ENCODE measurements around the gene COG2. TPM values are rescaled to one million over a fixed set of nuclear protein-coding genes. Genes with fewer than 3 reads are reported as not detected.

The COG2 gene
- total and polyA plus RNA-seq, 2 of the 13 experiments (the other 11 are each of a cell fraction or from before 2014, with no cell fraction given) = 16.8 to 36.3 TPM

DNA sequence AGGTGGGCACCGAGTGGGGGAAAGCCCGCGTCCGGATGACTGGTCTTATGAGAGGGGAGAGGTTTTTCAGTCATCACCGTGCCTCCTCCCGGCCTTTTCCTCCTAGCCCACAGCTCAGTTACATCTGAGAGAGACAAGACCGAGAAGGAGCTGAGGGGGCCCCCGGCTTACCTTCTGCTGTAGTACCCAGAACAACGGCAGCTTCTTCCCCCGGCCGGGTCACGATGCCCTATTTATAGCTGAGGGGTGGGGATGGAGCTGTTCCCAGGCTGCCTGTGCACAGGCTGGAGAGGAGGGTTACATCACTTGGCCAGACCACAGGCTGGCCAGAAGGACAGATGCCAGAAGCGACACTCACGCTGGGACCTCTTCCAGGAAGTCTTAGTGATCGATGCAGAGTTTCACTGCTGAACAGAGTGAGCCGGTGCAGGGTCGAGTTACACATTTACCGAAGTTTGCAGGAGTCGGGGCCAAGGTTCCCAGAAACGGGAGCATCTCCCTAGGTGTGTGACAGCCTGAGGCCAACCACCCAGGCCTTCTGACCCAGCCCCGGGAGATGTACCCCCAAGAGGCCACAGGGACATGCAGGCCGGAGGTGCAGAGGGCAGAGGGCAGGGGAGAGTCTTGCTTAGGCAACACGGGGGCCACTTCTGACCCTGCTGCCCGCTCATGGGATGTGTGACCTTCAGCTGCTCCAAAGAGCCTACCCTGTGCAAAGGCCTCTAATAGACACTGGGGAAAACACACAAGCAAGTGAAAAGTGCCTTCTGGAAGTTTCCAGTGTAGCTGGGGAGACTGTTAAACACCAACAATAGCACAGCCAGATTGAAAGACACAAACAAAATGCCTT, 71.9 kb downstream of the COG2 start, which contains the start of gene AGT (continued):
- TF ChIP-seq TFDP1 (CRISPR knock-in tag; IDR thresholded peaks at IDR 0.05; ENCODE audit: borderline replicate concordance) (peak; percentile 76; the same call in 1 of the 2 replicates), BATF2 (CRISPR knock-in tag; IDR thresholded peaks at IDR 0.05) (no peak), PPARG (CRISPR knock-in tag; conservative IDR thresholded peaks at IDR 0.05) (peak; percentile 91), PITX1 (CRISPR knock-in tag; IDR thresholded peaks at IDR 0.05) (peak; percentile 93), NFYB (CRISPR knock-in tag; IDR thresholded peaks at IDR 0.05) (peak; percentile 38), ZNF275 (CRISPR knock-in tag; IDR thresholded peaks at IDR 0.05; ENCODE audit: borderline replicate concordance) (peak; percentile 64; the same call in 1 of the 2 replicates), ZNF225 (CRISPR knock-in tag; IDR thresholded peaks at IDR 0.05) (no peak), MBNL3 (CRISPR knock-in tag; conservative IDR thresholded peaks at IDR 0.05) (no peak), ARNT2 (CRISPR knock-in tag; IDR thresholded peaks at IDR 0.05; ENCODE audit: low read depth) (peak; percentile 77; the same call in 1 of the 2 replicates), FOXA1 (IDR thresholded peaks at IDR 0.05) (no peak), FOXA1 (CRISPR knock-in tag; IDR thresholded peaks at IDR 0.05) (0 out of 2 replicates have a peak, but pooled peaks have one; percentile 59), TCF12 (IDR thresholded peaks at IDR 0.05) (no peak), TCF12 (CRISPR knock-in tag; IDR thresholded peaks at IDR 0.05) (peak; percentile 99), EZH2 (conservative IDR thresholded peaks at IDR 0.05; ENCODE audit: low read depth, low read length) (no peak), CENPT (CRISPR knock-in tag; IDR thresholded peaks at IDR 0.05; ENCODE audit: low read depth) (no peak), POLR2AphosphoS2 (IDR thresholded peaks at IDR 0.05; ENCODE audit: low read depth, low read length) (no peak), NBN (conservative IDR thresholded peaks at IDR 0.05) (no peak), ZFP41 (CRISPR knock-in tag; IDR thresholded peaks at IDR 0.05; ENCODE audit: borderline replicate concordance) (no peak), ZNF331 (CRISPR knock-in tag; IDR thresholded peaks at IDR 0.05) (peak; percentile 93), EEA1 (CRISPR knock-in tag; IDR thresholded peaks at IDR 0.05; ENCODE audit: borderline replicate concordance) (no peak), ESRRA (CRISPR knock-in tag; IDR thresholded peaks at IDR 0.05; ENCODE audit: low read depth) (peak; percentile 100), ZSCAN5A (CRISPR knock-in tag; IDR thresholded peaks at IDR 0.05; ENCODE audit: borderline replicate concordance) (peak; percentile 31; the same call in 1 of the 2 replicates), PHF8 (CRISPR knock-in tag; IDR thresholded peaks at IDR 0.05) (peak; percentile 45; the same call in 1 of the 2 replicates), KDM6A (CRISPR knock-in tag; IDR thresholded peaks at IDR 0.05; ENCODE audit: low read depth) (peak; percentile 98), U2AF1 (optimal IDR thresholded peaks at IDR 0.05; ENCODE audit: low read depth, low read length) (no peak), HNF4G (IDR thresholded peaks at IDR 0.05; ENCODE audit: borderline replicate concordance, low read depth, low read length) (peak; percentile 97), HNF4G (CRISPR knock-in tag; IDR thresholded peaks at IDR 0.05; ENCODE audit: borderline replicate concordance, low read depth) (peak; percentile 99), YEATS4 (CRISPR knock-in tag; IDR thresholded peaks at IDR 0.05; ENCODE audit: borderline replicate concordance) (peak; percentile 74; the same call in 1 of the 2 replicates)
